ENCODE measurements around the gene CEBPA. TPM values are rescaled to one million over a fixed set of nuclear protein-coding genes. Genes with fewer than 3 reads are reported as not detected.

CEBPA gene
- total and polyA plus RNA-seq, 3 experiments from 2014 or later, result 1.1 to 1.6 (median 1.3) TPM

GRCh38 chr19:33284756-33285155 lies 17.6 kb downstream of the CEBPA start:
- Mint-ChIP-seq H3K27me3 (peaks cover 6 to 18% of the 10 kb centered on the region in 2 donors), H3K27ac (no peak overlapping the region), H3K4me3 (no peak overlapping the region), H3K36me3 (peaks cover 0 to 9% (median 8%) of the 10 kb centered on the region in 3 donors), H3K4me1 (peaks cover 11 to 19% (median 13%) of the 10 kb centered on the region in 3 donors), H3K9me3 (peaks cover 14 to 26% (median 17%) of the 10 kb centered on the region in 5 donors)
- H3K9me3 ChIP-seq (ENCODE audit: low read length), result peaks cover 4% of the 10 kb centered on the region
- H3K4me3 ChIP-seq (ENCODE audit: low read length), result no peak overlapping the region
- no peaks in the 10 kb centered on the region for H3K27me3 ChIP-seq (ENCODE audit: insufficient read depth, low read length, poor library complexity, severe bottlenecking)
- no peak for DNase-seq
- H3K4me1 ChIP-seq (ENCODE audit: insufficient read depth, low read length), result no peaks in the 10 kb centered on the region
- no peak overlapping the region for H3K27ac ChIP-seq (ENCODE audit: low read depth, low read length)
- CTCF ChIA-PET, result no interaction called here
- H3K36me3 ChIP-seq (ENCODE audit: insufficient read depth, low read length), result no peaks in the 10 kb centered on the region
- POLR2A ChIA-PET, result no interaction called here

- no peaks in the 10 kb centered on the region for H3K27me3 ChIP-seq (ENCODE audit: insufficient read depth, low read length, poor library complexity, severe bottlenecking)
- no peak overlapping the region for H3K4me3 ChIP-seq (ENCODE audit: low read length)
- Mint-ChIP-seq H3K4me1 (peaks cover 11 to 19% (median 13%) of the 10 kb centered on the region in 3 donors), H3K4me3 (no peak overlapping the region), H3K9me3 (peaks cover 11 to 20% (median 13%) of the 10 kb centered on the region in 5 donors), H3K36me3 (peaks cover 0 to 8% (median 6%) of the 10 kb centered on the region in 3 donors), H3K27ac (peak overlapping the region in 2 of 8 donors; percentile 16 to 36), H3K27me3 (peaks cover 4 to 18% of the 10 kb centered on the region in 2 donors)
- no peaks in the 10 kb centered on the region for H3K36me3 ChIP-seq (ENCODE audit: insufficient read depth, low read length)
- H3K27ac ChIP-seq (ENCODE audit: low read depth, low read length), result no peak overlapping the region
- peaks cover 4% of the 10 kb centered on the region for H3K9me3 ChIP-seq (ENCODE audit: low read length)
- DNase-seq, result no peak
- ChIA-PET POLR2A (no interaction called here), CTCF (no interaction called here)
- no peaks in the 10 kb centered on the region for H3K4me1 ChIP-seq (ENCODE audit: insufficient read depth, low read length)
These were observed 18.1 kb downstream of the CEBPA start for GRCh38 chr19:33284146-33284643.

- H3K27me3 ChIP-seq (ENCODE audit: insufficient read depth, low read length, poor library complexity, severe bottlenecking), result no peaks in the 10 kb centered on the region
- Mint-ChIP-seq H3K4me3 (no peak overlapping the region), H3K36me3 (peaks cover 0 to 3% (median 0%) of the 10 kb centered on the region in 3 donors), H3K4me1 (peaks cover 11 to 19% (median 13%) of the 10 kb centered on the region in 3 donors), H3K27ac (peak overlapping the region in 1 of 8 donors; percentile 46), H3K9me3 (peaks cover 5 to 14% (median 8%) of the 10 kb centered on the region in 5 donors), H3K27me3 (peaks cover 3 to 18% of the 10 kb centered on the region in 2 donors)
- peaks cover 4% of the 10 kb centered on the region for H3K9me3 ChIP-seq (ENCODE audit: low read length)
- no peaks in the 10 kb centered on the region for H3K36me3 ChIP-seq (ENCODE audit: insufficient read depth, low read length)
- ChIA-PET CTCF (no interaction called here), POLR2A (no interaction called here)
- H3K27ac ChIP-seq (ENCODE audit: low read depth, low read length), result no peak overlapping the region
- H3K4me1 ChIP-seq (ENCODE audit: insufficient read depth, low read length), result no peaks in the 10 kb centered on the region
- H3K4me3 ChIP-seq (ENCODE audit: low read length), result no peak overlapping the region
- no peak for DNase-seq
These were observed 18.7 kb downstream of the CEBPA start for GRCh38 chr19:33283589-33283988.

GRCh38 chr19:33282036-33282671 lies 20.2 kb downstream of the CEBPA start:
- H3K36me3 Mint-ChIP-seq, result peaks cover 0 to 3% (median 0%) of the 10 kb centered on the region in 3 donors
- Histone ChIP-seq H3K4me3 (ENCODE audit: low read length) (no peak overlapping the region), H3K27ac (ENCODE audit: low read depth, low read length) (no peak overlapping the region), H3K27me3 (ENCODE audit: insufficient read depth, low read length, poor library complexity, severe bottlenecking) (no peaks in the 10 kb centered on the region), H3K36me3 (ENCODE audit: insufficient read depth, low read length) (no peaks in the 10 kb centered on the region), H3K9me3 (ENCODE audit: low read length) (no peaks in the 10 kb centered on the region), H3K4me1 (ENCODE audit: insufficient read depth, low read length) (no peaks in the 10 kb centered on the region)
- CTCF ChIA-PET, result no interaction called here
- H3K27ac Mint-ChIP-seq, result no peak overlapping the region
- H3K27me3 Mint-ChIP-seq, result peaks cover 2 to 12% of the 10 kb centered on the region in 2 donors
- no peak overlapping the region for H3K4me3 Mint-ChIP-seq
- POLR2A ChIA-PET, result no interaction called here
- H3K9me3 Mint-ChIP-seq, result peaks cover 0 to 5% (median 0%) of the 10 kb centered on the region in 5 donors
- no peak for DNase-seq
- peaks cover 6 to 13% (median 11%) of the 10 kb centered on the region in 3 donors for H3K4me1 Mint-ChIP-seq

- ChIA-PET POLR2A (no interaction called here), CTCF (no interaction called here)
- Histone ChIP-seq H3K4me1 (ENCODE audit: insufficient read depth, low read length) (no peaks in the 10 kb centered on the region), H3K27ac (ENCODE audit: low read depth, low read length) (no peak overlapping the region), H3K4me3 (ENCODE audit: low read length) (no peak overlapping the region), H3K9me3 (ENCODE audit: low read length) (no peaks in the 10 kb centered on the region), H3K27me3 (ENCODE audit: insufficient read depth, low read length, poor library complexity, severe bottlenecking) (no peaks in the 10 kb centered on the region), H3K36me3 (ENCODE audit: insufficient read depth, low read length) (no peaks in the 10 kb centered on the region)
- H3K4me3 Mint-ChIP-seq, result no peak overlapping the region
- no peak for DNase-seq
- peaks cover 2 to 12% of the 10 kb centered on the region in 2 donors for H3K27me3 Mint-ChIP-seq
- H3K36me3 Mint-ChIP-seq, result peaks cover 0 to 3% (median 0%) of the 10 kb centered on the region in 3 donors
- H3K27ac Mint-ChIP-seq, result no peak overlapping the region
- no peaks in the 10 kb centered on the region for H3K9me3 Mint-ChIP-seq
- peaks cover 2 to 7% (median 7%) of the 10 kb centered on the region in 3 donors for H3K4me1 Mint-ChIP-seq
These were observed 20.9 kb downstream of the CEBPA start for GRCh38 chr19:33281296-33281926.

GRCh38 chr19:33280351-33280921 lies 21.9 kb downstream of the CEBPA start:
- H3K4me1 Mint-ChIP-seq, result peaks cover 2 to 7% (median 7%) of the 10 kb centered on the region in 3 donors
- no peak for DNase-seq
- no peaks in the 10 kb centered on the region for H3K4me1 ChIP-seq (ENCODE audit: insufficient read depth, low read length)
- no peak overlapping the region for H3K4me3 ChIP-seq (ENCODE audit: low read length)
- no peaks in the 10 kb centered on the region for H3K27me3 ChIP-seq (ENCODE audit: insufficient read depth, low read length, poor library complexity, severe bottlenecking)
- ChIA-PET POLR2A (no interaction called here), CTCF (no interaction called here)
- H3K4me3 Mint-ChIP-seq, result no peak overlapping the region
- no peaks in the 10 kb centered on the region for H3K36me3 ChIP-seq (ENCODE audit: insufficient read depth, low read length)
- H3K9me3 ChIP-seq (ENCODE audit: low read length), result no peaks in the 10 kb centered on the region
- H3K9me3 Mint-ChIP-seq, result no peaks in the 10 kb centered on the region
- peak overlapping the region in 5 of 8 donors; percentile 17 to 77 (median 34) for H3K27ac Mint-ChIP-seq
- H3K27me3 Mint-ChIP-seq, result peaks cover 2 to 7% of the 10 kb centered on the region in 2 donors
- peaks cover 0 to 3% (median 0%) of the 10 kb centered on the region in 3 donors for H3K36me3 Mint-ChIP-seq
- no peak overlapping the region for H3K27ac ChIP-seq (ENCODE audit: low read depth, low read length)

GRCh38 chr19:33279430-33280350 lies 22.6 kb downstream of the CEBPA start:
- H3K4me1 Mint-ChIP-seq, result peaks cover 2 to 7% (median 7%) of the 10 kb centered on the region in 3 donors
- POLR2A ChIA-PET, result no interaction called here
- Histone ChIP-seq H3K4me3 (ENCODE audit: low read length) (no peak overlapping the region), H3K27me3 (ENCODE audit: insufficient read depth, low read length, poor library complexity, severe bottlenecking) (no peaks in the 10 kb centered on the region), H3K36me3 (ENCODE audit: insufficient read depth, low read length) (no peaks in the 10 kb centered on the region), H3K9me3 (ENCODE audit: low read length) (no peaks in the 10 kb centered on the region), H3K27ac (ENCODE audit: low read depth, low read length) (no peak overlapping the region), H3K4me1 (ENCODE audit: insufficient read depth, low read length) (no peaks in the 10 kb centered on the region)
- CTCF ChIA-PET, result no interaction called here
- H3K4me3 Mint-ChIP-seq, result no peak overlapping the region
- H3K9me3 Mint-ChIP-seq, result no peaks in the 10 kb centered on the region
- H3K27me3 Mint-ChIP-seq, result peaks cover 2 to 3% of the 10 kb centered on the region in 2 donors
- H3K27ac Mint-ChIP-seq, result peak overlapping the region in 3 of 8 donors; percentile 17 to 77 (median 19)
- DNase-seq, result no peak
- H3K36me3 Mint-ChIP-seq, result peaks cover 0 to 3% (median 0%) of the 10 kb centered on the region in 3 donors

Data from CD8-positive, alpha-beta memory T cell (primary cell).